ENCODE data around the gene POLG.

Gene POLG
- total RNA-seq = 236 to 238 reads per million in 2 donors

DNA sequence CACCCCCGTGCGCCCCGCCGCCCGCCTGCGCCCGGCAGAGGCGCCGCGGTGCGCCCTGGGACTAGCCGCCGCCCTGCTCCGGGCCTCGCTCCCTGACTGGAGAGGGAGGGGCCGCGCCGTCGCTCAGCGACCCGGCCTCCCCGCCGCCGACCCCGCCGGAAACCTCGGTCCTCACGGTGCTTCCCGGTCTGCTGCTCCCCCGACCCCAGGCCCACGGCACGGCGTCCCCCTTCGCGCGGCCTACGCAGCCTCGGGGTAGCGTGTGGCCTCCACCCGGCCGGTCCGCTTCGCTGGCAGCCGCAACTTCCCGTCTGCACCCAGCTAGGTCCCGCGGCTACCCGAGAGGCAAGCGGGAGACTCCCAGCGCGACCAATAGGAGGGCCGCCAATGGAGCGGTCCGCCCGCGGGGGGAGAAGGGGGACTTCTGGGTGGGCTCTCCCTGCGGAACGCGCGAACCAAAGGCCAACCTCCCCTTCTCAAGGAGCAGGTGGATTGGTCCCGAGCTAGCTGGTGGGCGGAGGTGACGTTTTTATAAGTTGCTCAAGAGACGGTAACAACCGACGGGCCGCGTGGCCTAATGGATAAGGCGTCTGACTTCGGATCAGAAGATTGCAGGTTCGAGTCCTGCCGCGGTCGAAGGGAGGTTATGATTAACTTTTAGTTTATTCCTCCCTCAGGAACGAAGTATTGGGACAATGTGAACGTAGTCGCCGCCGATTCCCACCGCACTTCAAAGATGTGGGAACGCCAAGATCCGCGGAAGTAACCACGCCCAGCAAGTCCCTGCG is at the start of gene POLG:
POLG (minus strand) TSS at position 315 of the 788 bp plus-strand sequence. CDS start 1,070 bp downstream, outside the sequence.
- DNase-seq = peak; percentile 97

- no peak for DNase-seq
Observed at GRCh38 chr15:89384176-89384604, 49.6 kb upstream of the POLG start.

GRCh38 chr15:89383365-89384175 is 48.9 kb upstream of the POLG start:
- DNase-seq = no peak

- DNase-seq = no peak
Observed at GRCh38 chr15:89381888-89382686, 47.5 kb upstream of the POLG start.

GRCh38 chr15:89381331-89381730 is 46.7 kb upstream of the POLG start:
- DNase-seq = no peak

- no peak for DNase-seq
Observed at GRCh38 chr15:89379818-89380217, 45.2 kb upstream of the POLG start.

DNA sequence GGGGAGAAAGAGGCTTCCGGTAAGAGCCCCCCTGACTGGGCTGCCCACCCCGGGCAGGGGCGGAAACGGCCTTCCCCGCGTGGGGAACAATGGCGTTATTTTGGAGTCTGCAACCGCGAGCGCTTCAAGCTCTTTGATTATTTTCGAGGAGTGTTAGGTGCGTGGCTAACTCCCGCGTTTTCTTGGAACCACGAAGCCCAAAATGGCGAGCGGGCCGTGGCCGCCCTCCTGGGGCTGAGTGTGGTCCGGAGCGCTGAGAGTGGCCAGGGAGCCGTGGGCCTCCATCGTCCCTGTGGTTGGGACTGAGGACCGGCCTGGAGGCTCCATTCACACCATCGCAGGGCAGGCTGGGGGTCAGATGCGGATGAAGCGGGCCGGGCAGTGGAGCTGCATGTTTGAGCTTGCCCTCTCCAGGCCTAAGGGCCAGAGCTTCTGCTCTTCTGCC is 44.6 kb upstream of the POLG start:
- no peak for DNase-seq

DNA sequence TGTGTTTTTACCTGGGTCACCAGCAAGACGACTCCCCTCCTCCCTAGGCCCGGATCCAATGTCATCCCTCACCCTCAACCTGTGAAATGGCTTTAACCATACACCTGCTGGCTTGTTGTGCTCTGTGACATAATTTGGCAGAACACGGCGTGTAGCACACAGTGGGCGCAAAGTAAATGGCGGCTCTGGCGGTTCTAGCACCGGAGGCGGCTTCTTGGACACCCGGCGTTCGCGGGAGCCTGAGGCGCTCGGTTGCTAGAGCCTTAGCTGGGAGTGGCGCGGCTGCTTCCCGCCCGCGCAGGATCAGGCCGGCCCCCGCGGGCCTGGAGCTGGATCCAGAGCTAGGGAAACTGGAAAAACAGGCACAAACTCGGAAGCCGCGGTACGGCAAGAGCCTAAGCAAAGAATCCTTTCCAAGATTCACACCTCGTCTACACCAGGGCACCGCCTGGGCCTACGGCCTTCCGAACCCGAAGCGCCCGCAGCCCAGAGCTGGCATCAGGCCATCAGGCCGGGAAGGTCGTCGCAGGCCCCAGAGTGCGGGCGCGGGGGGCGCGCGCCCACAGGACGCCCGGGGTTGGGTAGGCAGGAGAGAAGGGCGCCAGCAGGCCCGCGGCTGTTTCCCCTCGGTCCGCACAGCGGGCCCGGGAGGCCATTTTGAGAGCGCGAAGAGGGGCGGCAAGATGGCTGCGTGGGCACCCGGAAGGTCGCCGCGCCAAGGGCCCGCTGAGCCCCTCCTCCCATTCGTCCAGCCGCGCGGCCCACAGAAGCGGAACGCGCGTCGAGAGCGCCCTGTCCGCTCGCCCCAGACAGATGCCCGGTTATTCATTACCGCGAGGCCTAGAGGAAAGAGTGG is 43.9 kb upstream of the POLG start:
- DNase-seq = no peak

DNA sequence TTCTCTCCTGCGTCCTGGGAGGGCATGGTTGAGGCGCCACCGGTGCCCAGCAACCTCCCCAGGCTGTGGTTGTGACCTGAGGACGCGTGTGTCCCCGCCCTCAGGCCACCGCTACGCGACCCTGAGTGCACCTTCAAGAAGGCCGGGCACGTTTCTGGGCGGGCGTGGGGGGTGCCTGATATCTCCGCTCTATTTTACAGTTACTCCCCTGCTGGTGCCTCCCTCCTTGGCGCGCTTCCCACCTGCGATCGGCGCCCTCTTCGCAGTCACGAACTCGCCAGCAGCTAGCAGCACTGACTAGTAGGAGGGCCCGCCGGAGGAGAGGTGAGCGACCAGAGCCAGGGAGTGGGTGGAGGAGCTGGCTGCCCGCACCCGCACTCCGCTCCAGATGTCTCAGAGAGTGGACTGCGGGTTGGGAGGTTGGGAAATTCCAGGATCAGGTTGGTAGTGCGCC is 43.2 kb upstream of the POLG start:
- DNase-seq = no peak

- no peak for DNase-seq
Observed at GRCh38 chr15:89377024-89377841, 42.6 kb upstream of the POLG start.

GRCh38 chr15:89376388-89376787 is 41.8 kb upstream of the POLG start:
- no peak for DNase-seq

GRCh38 chr15:89375093-89376005 is 40.7 kb upstream of the POLG start:
- DNase-seq = no peak

DNA sequence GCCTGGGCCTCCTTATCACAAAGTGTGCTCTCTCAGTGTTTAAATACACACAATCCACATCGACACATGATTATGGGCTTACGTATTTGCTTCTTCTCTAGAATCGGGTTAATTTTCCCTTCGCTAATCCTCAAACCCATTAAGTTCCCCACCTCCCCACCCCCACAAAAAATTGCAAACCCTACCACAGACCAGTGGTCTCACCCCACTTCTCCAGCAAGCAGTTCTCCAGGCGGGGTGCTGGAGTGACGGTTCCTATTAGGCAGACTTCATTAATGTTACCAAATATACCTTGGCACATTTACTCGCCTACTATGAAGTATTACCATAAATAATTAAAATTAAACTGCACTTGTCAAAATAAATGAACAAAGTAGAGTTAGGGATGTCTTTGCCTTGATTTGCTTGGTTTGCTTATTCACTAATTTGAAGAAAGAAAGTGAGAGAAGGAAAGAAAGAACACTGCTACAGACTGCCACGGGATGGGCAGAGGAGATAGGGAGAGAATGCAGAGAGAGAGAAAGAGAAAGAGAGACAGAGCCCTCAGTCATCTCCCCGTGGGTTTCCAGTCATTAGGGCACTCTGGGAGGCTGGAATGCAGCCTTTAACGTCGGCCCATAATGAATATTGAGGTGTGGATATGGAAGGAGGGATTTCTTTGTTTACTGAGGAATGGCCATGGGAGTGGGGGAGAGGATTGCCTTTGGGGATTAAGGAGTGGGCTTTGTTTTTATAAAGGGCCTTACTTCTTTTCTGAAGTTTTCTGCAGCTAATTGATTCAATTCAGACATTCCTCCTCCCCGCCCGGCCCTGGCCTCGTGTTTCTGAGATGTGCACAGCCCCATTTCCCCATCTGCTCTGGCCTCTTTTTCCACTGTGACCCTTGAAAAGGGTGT is 39.7 kb upstream of the POLG start:
- DNase-seq = no peak

DNA sequence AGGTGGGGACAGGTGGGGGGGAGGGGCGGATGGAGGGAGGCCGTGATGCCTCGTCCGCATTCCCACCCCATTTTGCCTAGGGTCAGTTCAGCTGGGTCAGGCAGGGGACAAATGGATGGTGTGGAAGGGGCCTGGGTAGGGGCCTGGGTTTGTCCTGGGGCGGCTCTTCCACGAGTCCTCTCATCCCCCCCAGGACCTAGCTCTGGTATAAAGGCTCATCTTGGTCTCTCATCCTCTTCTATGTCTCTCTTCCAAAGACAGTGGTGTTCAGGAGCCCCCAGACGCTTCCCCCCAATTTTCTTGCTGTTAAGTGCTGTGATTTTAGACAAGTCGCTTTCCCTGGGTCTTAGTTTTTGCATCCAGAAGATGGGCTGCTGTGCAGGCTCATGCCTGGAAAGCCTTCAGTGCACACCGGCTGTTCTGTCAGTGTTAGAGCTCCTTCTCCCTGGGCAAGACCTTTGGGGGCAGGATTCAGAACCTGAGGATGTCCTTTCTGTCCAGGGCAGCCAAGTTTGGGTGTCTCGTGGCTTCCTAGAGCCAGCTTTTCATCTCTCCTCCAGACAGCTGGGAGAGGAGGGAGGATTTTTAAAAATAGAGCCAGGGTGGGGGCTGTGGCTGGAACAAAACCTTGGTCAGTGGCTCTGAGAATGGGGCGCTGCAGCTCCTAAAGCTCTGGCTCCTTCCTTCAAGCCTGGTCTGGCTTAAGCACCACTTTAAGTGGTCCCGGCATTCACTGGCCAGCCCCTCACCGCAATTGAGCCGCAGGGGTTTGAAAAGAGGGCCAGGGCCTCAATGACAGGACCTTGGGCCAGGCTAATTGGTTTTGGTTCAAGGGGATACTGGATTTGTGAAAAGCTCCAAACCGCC is 37.7 kb upstream of the POLG start:
- DNase-seq = no peak

- DNase-seq = no peak
Observed at GRCh38 chr15:89371228-89372044, 36.8 kb upstream of the POLG start.

DNA sequence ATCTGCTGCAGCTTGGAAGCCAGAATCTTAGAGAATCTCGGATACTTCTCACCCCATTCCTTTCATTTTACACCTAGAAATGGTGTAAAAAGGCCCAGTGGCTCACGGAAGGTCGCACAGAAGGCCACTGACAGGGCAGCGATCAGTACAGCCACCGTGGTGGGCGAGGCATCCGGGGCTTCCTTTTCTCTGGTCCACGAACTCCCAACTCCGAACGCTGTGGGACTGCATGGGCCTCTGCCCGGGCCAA is 36.3 kb upstream of the POLG start:
- no peak for DNase-seq
